ENCODE measurements around the gene ANXA5.

Gene ANXA5

GRCh38 chr4:121712001-121712651 lies 15.3 kb upstream of the ANXA5 start:
- no peak for DNase-seq (ENCODE audit: low read depth in 2 of 2)

- peak; percentile 30 to 47 for DNase-seq (ENCODE audit: low read depth in 2 of 2)
These were observed 14.7 kb upstream of the ANXA5 start for GRCh38 chr4:121711263-121712000.

GRCh38 chr4:121709766-121710405 lies 13.1 kb upstream of the ANXA5 start:
- no peak for DNase-seq (ENCODE audit: low read depth in 2 of 2)

GRCh38 chr4:121707344-121707743 lies 10.6 kb upstream of the ANXA5 start:
- DNase-seq (ENCODE audit: low read depth in 2 of 2) = no peak

GRCh38 chr4:121706595-121707021 lies 9.8 kb upstream of the ANXA5 start:
- DNase-seq (ENCODE audit: low read depth in 2 of 2) = peak; percentile 28 to 61

GRCh38 chr4:121705521-121705920 lies 8.7 kb upstream of the ANXA5 start:
- no peak for DNase-seq (ENCODE audit: low read depth in 2 of 2)

GRCh38 chr4:121702136-121702535 lies 5.4 kb upstream of the ANXA5 start:
- DNase-seq (ENCODE audit: low read depth in 2 of 2) = no peak

- no peak for DNase-seq (ENCODE audit: low read depth in 2 of 2)
These were observed 4.5 kb upstream of the ANXA5 start for GRCh38 chr4:121701263-121701662.

GRCh38 chr4:121698236-121698671 lies 1.5 kb upstream of the ANXA5 start:
- no peak for DNase-seq (ENCODE audit: low read depth in 2 of 2)

GRCh38 chr4:121697564-121697963 lies 784 bp upstream of the ANXA5 start:
- DNase-seq (ENCODE audit: low read depth in 2 of 2) = no peak

GRCh38 chr4:121696170-121696580 lies 605 bp downstream of the ANXA5 start:
- DNase-seq (ENCODE audit: low read depth in 2 of 2) = peak; percentile 41 to 54

GRCh38 chr4:121693886-121694285 lies 2.9 kb downstream of the ANXA5 start:
- DNase-seq (ENCODE audit: low read depth in 2 of 2) = no peak

- DNase-seq (ENCODE audit: low read depth in 2 of 2) = no peak
These were observed 3.3 kb downstream of the ANXA5 start for GRCh38 chr4:121693450-121693849.

- DNase-seq (ENCODE audit: low read depth in 2 of 2) = no peak
These were observed 4.5 kb downstream of the ANXA5 start for GRCh38 chr4:121692261-121692660.

- DNase-seq (ENCODE audit: low read depth in 2 of 2) = no peak
These were observed 6.8 kb downstream of the ANXA5 start for GRCh38 chr4:121690001-121690400.

GRCh38 chr4:121688701-121689100 lies 8.1 kb downstream of the ANXA5 start:
- no peak for DNase-seq (ENCODE audit: low read depth in 2 of 2)

- DNase-seq (ENCODE audit: low read depth in 2 of 2) = no peak
These were observed 8.5 kb downstream of the ANXA5 start for GRCh38 chr4:121688261-121688660.

- no peak for DNase-seq (ENCODE audit: low read depth in 2 of 2)
These were observed 10.5 kb downstream of the ANXA5 start for GRCh38 chr4:121686255-121686654.

GRCh38 chr4:121685257-121685656 lies 11.5 kb downstream of the ANXA5 start:
- no peak for DNase-seq (ENCODE audit: low read depth in 2 of 2)

GRCh38 chr4:121684561-121684960 lies 12.2 kb downstream of the ANXA5 start:
- DNase-seq (ENCODE audit: low read depth in 2 of 2) = no peak

GRCh38 chr4:121684016-121684415 lies 12.8 kb downstream of the ANXA5 start:
- no peak for DNase-seq (ENCODE audit: low read depth in 2 of 2)

GRCh38 chr4:121680571-121680970 lies 16.2 kb downstream of the ANXA5 start:
- DNase-seq (ENCODE audit: low read depth in 2 of 2) = no peak

GRCh38 chr4:121679951-121680350 lies 16.8 kb downstream of the ANXA5 start:
- no peak for DNase-seq (ENCODE audit: low read depth in 2 of 2)
